ELR (cell line): Measurements from ENCODE around the gene MYADML2.
A peak's percentile ranks its signal among the peaks of the same experiment; 100 is the strongest.

ENCODE experiments used
- DNase-seq: peaks from one replicate; pipeline ENCODE4 v3.0.0-alpha.2; 2015; ENCODE audit warnings: low read depth

Gene MYADML2

DNA sequence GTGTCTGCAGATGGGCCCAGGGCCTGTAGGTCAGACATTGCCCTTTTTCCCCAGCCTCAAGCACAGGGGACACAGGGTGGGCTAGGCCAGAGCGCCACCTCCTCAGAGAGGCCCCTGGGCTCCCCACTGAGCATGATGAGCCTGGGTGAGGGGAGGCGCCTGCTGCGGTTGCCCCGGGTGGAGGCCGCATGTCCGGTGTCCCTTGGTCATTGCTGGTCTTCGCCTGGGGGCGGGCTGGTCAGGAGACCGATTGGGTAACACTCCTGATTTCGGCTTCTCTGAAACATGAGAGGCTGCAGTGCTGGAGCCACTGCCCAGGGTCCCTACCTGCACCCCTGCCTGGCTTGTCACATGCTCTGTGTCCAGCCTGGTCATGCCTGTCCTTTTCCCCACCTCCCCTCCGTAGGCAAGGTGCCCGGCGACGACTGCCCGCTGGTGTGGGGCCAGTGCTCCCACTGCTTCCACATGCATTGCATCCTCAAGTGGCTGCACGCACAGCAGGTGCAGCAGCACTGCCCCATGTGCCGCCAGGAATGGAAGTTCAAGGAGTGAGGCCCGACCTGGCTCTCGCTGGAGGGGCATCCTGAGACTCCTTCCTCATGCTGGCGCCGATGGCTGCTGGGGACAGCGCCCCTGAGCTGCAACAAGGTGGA lies 47.4 kb downstream of the MYADML2 start:
- no peak for DNase-seq

- DNase-seq: no peak
These were observed 48.1 kb downstream of the MYADML2 start for GRCh38 chr17:81898885-81899284.

GRCh38 chr17:81898029-81898866 lies 48.8 kb downstream of the MYADML2 start:
- DNase-seq: peak; percentile 98

- DNase-seq: no peak
These were observed 51.6 kb downstream of the MYADML2 start for GRCh38 chr17:81895400-81895799.

DNA sequence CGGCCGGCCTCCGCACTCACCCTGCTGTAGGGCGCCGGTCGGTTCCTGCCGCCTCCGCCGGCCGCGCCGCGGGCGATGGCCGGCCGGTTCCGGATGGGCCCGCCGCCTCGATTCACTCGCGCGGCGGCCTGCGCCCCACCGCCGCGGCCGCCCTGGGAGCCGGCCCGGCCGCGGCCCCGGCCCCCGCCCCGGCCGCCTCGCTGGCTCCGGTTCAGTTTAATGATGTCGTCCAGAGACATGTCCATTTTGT lies 55.8 kb downstream of the MYADML2 start:
- no peak for DNase-seq

DNA sequence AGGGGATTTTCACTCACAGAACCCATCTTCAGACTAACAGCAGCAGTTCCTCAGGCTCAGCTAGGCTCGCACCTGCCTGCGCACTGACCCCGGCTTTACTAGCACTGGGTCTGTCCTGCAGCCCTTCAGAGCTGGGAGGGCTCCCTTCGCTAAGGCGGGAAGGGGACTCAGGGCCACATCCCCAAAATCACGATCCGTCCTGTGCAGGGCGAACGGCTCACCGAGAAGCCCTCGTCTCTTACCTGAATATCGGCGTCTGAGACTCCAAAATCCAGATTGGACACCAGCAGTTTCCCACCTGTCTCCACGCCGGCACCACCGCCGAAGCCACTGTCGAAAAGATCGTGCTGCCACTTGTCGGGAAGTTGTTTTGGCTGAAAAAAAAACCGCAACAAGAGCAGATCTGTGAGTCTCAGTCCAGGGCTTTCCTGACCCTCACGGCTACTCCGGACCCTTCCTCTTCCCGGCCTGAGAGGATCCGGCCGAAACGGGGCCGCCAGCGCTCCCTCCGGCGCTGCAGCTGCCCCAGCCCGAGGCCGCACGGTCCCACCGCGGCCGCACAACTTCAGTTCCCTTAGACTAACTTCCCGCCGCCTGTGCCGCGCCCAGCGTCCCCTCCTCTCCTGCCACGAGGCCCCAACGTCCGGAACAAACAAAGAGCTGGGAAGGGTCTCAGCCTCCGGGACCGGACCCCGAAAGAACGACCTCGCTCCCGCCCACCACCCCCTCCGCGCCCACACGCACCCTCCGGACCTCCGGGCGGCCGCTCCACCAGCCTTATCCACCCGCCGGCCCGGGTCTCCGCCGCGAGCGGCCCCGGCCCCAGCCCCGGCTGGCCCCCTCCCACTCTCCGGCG lies 56.4 kb downstream of the MYADML2 start:
- DNase-seq: peak; percentile 43
